ENCODE data around the gene CASZ1.

CASZ1 gene

GRCh38 chr1:10781137-10781536, 15.3 kb downstream of the CASZ1 start:
- H3K27me3 ChIP-seq (ENCODE audit: low read length): no peaks in the 10 kb centered on the region

DNA sequence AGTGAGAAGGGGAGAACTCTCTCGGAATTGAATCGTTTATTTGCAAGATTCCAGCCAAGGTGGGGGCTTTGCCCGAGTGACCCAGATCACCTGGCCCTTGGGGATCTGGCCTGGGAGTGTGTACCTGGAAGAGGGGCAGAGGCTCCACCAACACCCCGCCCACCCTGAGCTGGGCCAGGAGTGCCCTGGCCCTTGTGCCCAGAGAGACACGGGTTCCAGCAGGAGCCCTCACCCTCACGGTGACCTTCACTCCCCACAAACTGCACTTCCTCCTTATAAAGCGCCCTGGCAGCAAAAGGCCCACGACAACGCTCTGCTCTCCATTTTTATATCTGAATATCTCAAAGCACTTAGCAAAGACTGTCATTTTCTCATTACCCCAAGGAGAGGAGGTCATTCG, 16.6 kb downstream of the CASZ1 start:
- no peak overlapping the region for H3K27ac ChIP-seq (ENCODE audit: low read depth, low read length)
- H3K9me3 ChIP-seq (ENCODE audit: insufficient read depth, low read length): no peaks in the 10 kb centered on the region
- no peaks in the 10 kb centered on the region for H3K79me2 ChIP-seq (ENCODE audit: insufficient read depth, low read length)
- no peak overlapping the region for H3K4me2 ChIP-seq (ENCODE audit: low read depth, low read length, poor library complexity, severe bottlenecking)
- H3K36me3 ChIP-seq (ENCODE audit: low read length): no peaks in the 10 kb centered on the region
- H3K4me3 ChIP-seq (ENCODE audit: insufficient read depth, low read length, poor library complexity, severe bottlenecking): no peak overlapping the region
- H2AFZ ChIP-seq (ENCODE audit: low read depth, low read length, severe bottlenecking): no peak overlapping the region
- H4K20me1 ChIP-seq (ENCODE audit: low read depth, low read length): no peaks in the 10 kb centered on the region
- TF ChIP-seq, protein P1, sequence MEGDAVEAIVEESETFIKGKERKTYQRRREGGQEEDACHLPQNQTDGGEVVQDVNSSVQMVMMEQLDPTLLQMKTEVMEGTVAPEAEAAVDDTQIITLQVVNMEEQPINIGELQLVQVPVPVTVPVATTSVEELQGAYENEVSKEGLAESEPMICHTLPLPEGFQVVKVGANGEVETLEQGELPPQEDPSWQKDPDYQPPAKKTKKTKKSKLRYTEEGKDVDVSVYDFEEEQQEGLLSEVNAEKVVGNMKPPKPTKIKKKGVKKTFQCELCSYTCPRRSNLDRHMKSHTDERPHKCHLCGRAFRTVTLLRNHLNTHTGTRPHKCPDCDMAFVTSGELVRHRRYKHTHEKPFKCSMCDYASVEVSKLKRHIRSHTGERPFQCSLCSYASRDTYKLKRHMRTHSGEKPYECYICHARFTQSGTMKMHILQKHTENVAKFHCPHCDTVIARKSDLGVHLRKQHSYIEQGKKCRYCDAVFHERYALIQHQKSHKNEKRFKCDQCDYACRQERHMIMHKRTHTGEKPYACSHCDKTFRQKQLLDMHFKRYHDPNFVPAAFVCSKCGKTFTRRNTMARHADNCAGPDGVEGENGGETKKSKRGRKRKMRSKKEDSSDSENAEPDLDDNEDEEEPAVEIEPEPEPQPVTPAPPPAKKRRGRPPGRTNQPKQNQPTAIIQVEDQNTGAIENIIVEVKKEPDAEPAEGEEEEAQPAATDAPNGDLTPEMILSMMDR (IDR thresholded peaks at IDR 0.05; ENCODE audit: insufficient read depth, low read length, poor library complexity, severe bottlenecking): no peak
- no peak for TF ChIP-seq EZH2phosphoT487 (conservative IDR thresholded peaks at IDR 0.05; ENCODE audit: low read length)
- H3F3A ChIP-seq (ENCODE audit: insufficient read depth): no peaks in the 10 kb centered on the region
- no peak overlapping the region for H3K9ac ChIP-seq (ENCODE audit: low read length)
- no peaks in the 10 kb centered on the region for H3K9me2 ChIP-seq (replicated peaks; ENCODE audit: insufficient read depth, low read length)
- H3K27me3 ChIP-seq (ENCODE audit: low read length): no peaks in the 10 kb centered on the region

More at GRCh38 chr1:10781137-10781536, 15.3 kb downstream of the CASZ1 start:
- Histone ChIP-seq H3F3A (ENCODE audit: insufficient read depth) (no peaks in the 10 kb centered on the region), H3K4me2 (ENCODE audit: low read depth, low read length, poor library complexity, severe bottlenecking) (no peak overlapping the region), H4K20me1 (ENCODE audit: low read depth, low read length) (no peaks in the 10 kb centered on the region), H2AFZ (ENCODE audit: low read depth, low read length, severe bottlenecking) (no peak overlapping the region), H3K9me3 (ENCODE audit: insufficient read depth, low read length) (no peaks in the 10 kb centered on the region), H3K79me2 (ENCODE audit: insufficient read depth, low read length) (no peaks in the 10 kb centered on the region), H3K9me2 (replicated peaks; ENCODE audit: insufficient read depth, low read length) (no peaks in the 10 kb centered on the region), H3K4me3 (ENCODE audit: insufficient read depth, low read length, poor library complexity, severe bottlenecking) (no peak overlapping the region), H3K27ac (ENCODE audit: low read depth, low read length) (no peak overlapping the region), H3K36me3 (ENCODE audit: low read length) (no peaks in the 10 kb centered on the region), H3K9ac (ENCODE audit: low read length) (no peak overlapping the region)
- no peak for TF ChIP-seq EZH2phosphoT487 (conservative IDR thresholded peaks at IDR 0.05; ENCODE audit: low read length)
- TF ChIP-seq, protein P1 (IDR thresholded peaks at IDR 0.05; ENCODE audit: insufficient read depth, low read length, poor library complexity, severe bottlenecking): no peak

DNA sequence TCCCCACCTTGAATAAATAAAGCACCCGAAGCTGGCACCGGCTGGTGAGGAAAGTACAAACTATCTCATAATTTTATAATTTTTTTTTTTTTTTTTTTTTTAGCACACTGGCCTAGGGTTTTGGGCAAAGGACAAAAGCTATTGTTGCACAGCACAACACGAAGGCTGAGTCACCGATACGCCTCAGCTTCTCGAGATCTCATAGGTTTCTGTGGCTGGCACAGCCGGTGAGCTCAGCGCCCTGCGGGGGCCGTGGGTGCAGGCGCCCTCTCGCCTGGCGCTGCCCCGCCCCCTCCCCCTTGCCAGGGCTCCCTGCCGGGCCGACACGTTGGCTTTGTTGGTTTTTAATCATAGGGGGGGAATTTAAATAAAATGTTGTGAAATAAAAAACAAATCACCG, 17.2 kb downstream of the CASZ1 start:
- Histone ChIP-seq H3K79me2 (ENCODE audit: insufficient read depth, low read length) (no peaks in the 10 kb centered on the region), H2AFZ (ENCODE audit: low read depth, low read length, severe bottlenecking) (no peak overlapping the region), H3K27ac (ENCODE audit: low read depth, low read length) (no peak overlapping the region), H3K4me2 (ENCODE audit: low read depth, low read length, poor library complexity, severe bottlenecking) (no peak overlapping the region), H3K9ac (ENCODE audit: low read length) (no peak overlapping the region), H3K4me3 (ENCODE audit: insufficient read depth, low read length, poor library complexity, severe bottlenecking) (no peak overlapping the region), H3K9me3 (ENCODE audit: insufficient read depth, low read length) (no peaks in the 10 kb centered on the region), H3F3A (ENCODE audit: insufficient read depth) (no peaks in the 10 kb centered on the region), H3K27me3 (ENCODE audit: low read length) (no peaks in the 10 kb centered on the region), H3K9me2 (replicated peaks; ENCODE audit: insufficient read depth, low read length) (no peaks in the 10 kb centered on the region), H3K36me3 (ENCODE audit: low read length) (no peaks in the 10 kb centered on the region), H4K20me1 (ENCODE audit: low read depth, low read length) (no peaks in the 10 kb centered on the region)
- TF ChIP-seq EZH2phosphoT487 (conservative IDR thresholded peaks at IDR 0.05; ENCODE audit: low read length): no peak
- TF ChIP-seq, protein P1 (IDR thresholded peaks at IDR 0.05; ENCODE audit: insufficient read depth, low read length, poor library complexity, severe bottlenecking): no peak
